SK-N-SH (cell line): ENCODE measurements around the gene VEGFD. TPM values are rescaled to one million over a fixed set of nuclear protein-coding genes. Genes with fewer than 3 reads are reported as not detected.

Experiments used
- CTCF ChIA-PET: fragments of 300-600, 350-600 bp; formaldehyde crosslinking; extraction: SDS; loops from one replicate; lab custom pipeline; 2021; lab: Yijun Ruan, JAX
- POLR2A ChIA-PET: fragments of 350-600 bp; sonication (Branson Sonifier 250); formaldehyde crosslinking; extraction: SDS; loops from one replicate; lab custom pipeline; 2020; ENCODE audit warnings: antibody characterized with exemption, inconsistent platforms; lab: Yijun Ruan, JAX
- DNase-seq: peaks from one replicate; pipeline ENCODE4 v3.0.0; 2012
- H2AFZ ChIP-seq: fragments of 200-600 bp; sonication (generic); 2 replicates; pipeline ENCODE4 v1.8.1; 2016; ENCODE audit warnings: antibody characterized with exemption, mild to moderate bottlenecking, low read depth
- H3F3A ChIP-seq: fragments of 200-600 bp; sonication (generic); replicated peaks from 2 replicates; pipeline ENCODE3; 2016; ENCODE audit warnings: antibody characterized with exemption, mild to moderate bottlenecking; ENCODE audit not compliant: insufficient read depth
- H3K27ac ChIP-seq, 2 experiments: fragments of 200-500 bp in 1 of 2; fragments of 200-600 bp in 1 of 2; sonication (Bioruptor generic) in 1 of 2; sonication (generic), shearing (Covaris generic) in 1 of 2; 2 replicates each; pipeline versions ENCODE4 v1.5.1 to v1.6.1; 2014 to 2016; ENCODE audit warnings: low read depth in 2 of 2, inconsistent platforms in 1 of 2, low read length in 1 of 2, mild to moderate bottlenecking in 1 of 2, mixed read lengths in 1 of 2
- H3K27me3 ChIP-seq: fragments of 200-600 bp; sonication (generic), shearing (Covaris generic); 2 replicates; pipeline ENCODE4 v1.6.1; 2016; ENCODE audit warnings: mixed run types; ENCODE audit not compliant: insufficient read depth
- H3K36me3 ChIP-seq, 2 experiments: fragments of 200-500 bp in 1 of 2; fragments of 200-600 bp in 1 of 2; sonication (Bioruptor generic) in 1 of 2; sonication (generic) in 1 of 2; replicated peaks in 1 of 2; 2 replicates each; pipeline versions ENCODE3 to v1.5.1; 2014 to 2016; ENCODE audit warnings: low read length in 1 of 2, mild to moderate bottlenecking in 1 of 2; ENCODE audit not compliant: insufficient read depth in 2 of 2, control insufficient read depth in 1 of 2
- H3K4me1 ChIP-seq, 2 experiments: fragments of 200-500 bp in 1 of 2; fragments of 200-600 bp in 1 of 2; sonication (Bioruptor generic) in 1 of 2; sonication (generic), shearing (Covaris generic) in 1 of 2; 2 replicates each; pipeline versions ENCODE4 v1.5.1 to v1.6.1; 2014 to 2016; ENCODE audit warnings: low read depth in 1 of 2, low read length in 1 of 2, mixed run types in 1 of 2; ENCODE audit not compliant: insufficient read depth in 2 of 2, control insufficient read depth in 1 of 2
- H3K4me2 ChIP-seq: fragments of 200-600 bp; sonication (generic), shearing (Covaris generic); 2 replicates; pipeline ENCODE4 v1.6.1; 2017; ENCODE audit warnings: mixed run types
- H3K4me3 ChIP-seq, 2 experiments: fragments of 200-500 bp in 1 of 2; fragments of 200-600 bp in 1 of 2; sonication (Bioruptor generic) in 1 of 2; sonication (generic), shearing (Covaris generic) in 1 of 2; 2 replicates each; pipeline versions ENCODE4 v1.5.1 to v1.8.1; 2014 to 2016; ENCODE audit warnings: low read depth in 2 of 2, inconsistent platforms in 1 of 2, low read length in 1 of 2, mild to moderate bottlenecking in 1 of 2, mixed read lengths in 1 of 2, moderate library complexity in 1 of 2
- H3K79me2 ChIP-seq: fragments of 200-600 bp; sonication (generic); 2 replicates; pipeline ENCODE4 v1.8.1; 2017; ENCODE audit warnings: mild to moderate bottlenecking; ENCODE audit not compliant: insufficient read depth
- H3K9ac ChIP-seq: fragments of 200-600 bp; sonication (generic); 2 replicates; pipeline ENCODE4 v1.6.1; 2017; ENCODE audit warnings: mixed run types
- H3K9me2 ChIP-seq: fragments of 200-600 bp; sonication (generic); 2 replicates; pipeline ENCODE4 v1.6.1; 2017; ENCODE audit warnings: mixed run types
- H3K9me3 ChIP-seq: fragments of 200-600 bp; sonication (generic); 2 replicates; pipeline ENCODE4 v1.6.1; 2017; ENCODE audit warnings: mixed run types, mild to moderate bottlenecking, moderate library complexity
- H4K20me1 ChIP-seq: fragments of 200-600 bp; sonication (generic); 2 replicates; pipeline ENCODE4 v1.6.1; 2017; ENCODE audit warnings: mild to moderate bottlenecking, mixed run types; ENCODE audit not compliant: insufficient read depth
- CHD2 ChIP-seq: fragments of 150-350 bp; IDR thresholded peaks from 2 replicates; pipeline ENCODE4 v1.6.1; 2018; ENCODE audit warnings: low read length; ENCODE audit not compliant: partially characterized antibody
- FOSL2 ChIP-seq: IDR thresholded peaks from 2 replicates; pipeline ENCODE4 v1.4.0; 2012; ENCODE audit warnings: low read depth, mild to moderate bottlenecking, moderate library complexity, borderline replicate concordance
- FOXJ3 ChIP-seq: sonication (generic); formaldehyde crosslinking; IDR thresholded peaks from 2 replicates; pipeline ENCODE4 v1.5.1; 2020; ENCODE audit warnings: mild to moderate bottlenecking, missing genetic modification reagents
- GABPA ChIP-seq: IDR thresholded peaks from 2 replicates; pipeline ENCODE4 v1.4.0; 2012; ENCODE audit warnings: low read depth, mild to moderate bottlenecking
- GATA2 ChIP-seq: sonication (generic); formaldehyde crosslinking; IDR thresholded peaks from 2 replicates; pipeline ENCODE4 v1.5.0; 2020; ENCODE audit warnings: mild to moderate bottlenecking, missing genetic modification reagents
- MAX ChIP-seq: IDR thresholded peaks from 2 replicates; pipeline ENCODE4 v1.4.0; 2012; ENCODE audit warnings: low read depth
- NFIC ChIP-seq: IDR thresholded peaks from 2 replicates; pipeline ENCODE4 v1.4.0; 2012; ENCODE audit warnings: borderline replicate concordance
- POLR2AphosphoS5 ChIP-seq: IDR thresholded peaks from 2 replicates; pipeline ENCODE4 v1.6.1; 2012; ENCODE audit warnings: low read depth, low read length
- RAD21 ChIP-seq: IDR thresholded peaks from 2 replicates; pipeline ENCODE4 v1.6.1; 2012; ENCODE audit warnings: mild to moderate bottlenecking, low read length
- RCOR1 ChIP-seq: fragments of 150-350 bp; IDR thresholded peaks from 2 replicates; pipeline ENCODE4 v1.6.1; 2017; ENCODE audit warnings: antibody characterized with exemption, low read length
- REST ChIP-seq: IDR thresholded peaks from 2 replicates; pipeline ENCODE4 v1.6.1; 2012; ENCODE audit warnings: mild to moderate bottlenecking, low read depth, low read length, moderate library complexity
- RXRA ChIP-seq: IDR thresholded peaks from 2 replicates; pipeline ENCODE4 v1.4.0; 2012; ENCODE audit warnings: low read depth, mild to moderate bottlenecking, borderline replicate concordance
- TAF1 ChIP-seq: IDR thresholded peaks from 2 replicates; pipeline ENCODE4 v1.6.1; 2012; ENCODE audit warnings: low read depth, mild to moderate bottlenecking, low read length, moderate library complexity, borderline replicate concordance
- WGBS: methylation state at CpG from one replicate; pipeline ENCODE4 v1.1.6; 2017; ENCODE audit warnings: low lambda C conversion rate; 5-methylcytosine and 5-hydroxymethylcytosine counted together
- polyA plus RNA-seq, 3 experiments: library from polyadenylated mRNA; depleted of rRNA; stranded (reverse); fragments of >200 nt; gene quantifications; 2 replicates each; pipeline ENCODE4 v1.2.3, GENCODE V29; 2012

Gene VEGFD
- polyA plus RNA-seq, 1 of the 3 experiments (the other 2 are of a cell fraction), result 5.3 TPM

- TF ChIP-seq MAX, result no peak
- no peak for TF ChIP-seq FOSL2
- TF ChIP-seq CHD2, result no peak
- TF ChIP-seq GABPA, result no peak
These were observed 14.7 kb upstream of the VEGFD start (continued) for GRCh38 chrX:15398874-15399273.

- TF ChIP-seq TAF1, result no peak
- TF ChIP-seq RXRA, result no peak
- TF ChIP-seq RAD21, result no peak
- TF ChIP-seq POLR2AphosphoS5, result no peak
- TF ChIP-seq REST, result no peak
- TF ChIP-seq GATA2 (CRISPR knock-in tag), result no peak
- no peak for TF ChIP-seq RCOR1
- 77% methylated on average over 2 of the region's 2 CpGs for WGBS
- ChIA-PET POLR2A (no interaction called here), CTCF (interaction anchor here (1.1 to 1.2 kb wide), 3 partner anchors 9 to 71 kb away, joined by 3 to 4 read pairs (median 3); no protein-coding TSS in a partner anchor)
- no peaks in the 10 kb centered on the region for H3F3A ChIP-seq
- H3K4me2 ChIP-seq, result no peak overlapping the region
- no peak overlapping the region for H2AFZ ChIP-seq
- H4K20me1 ChIP-seq, result no peaks in the 10 kb centered on the region
- H3K9me2 ChIP-seq, result no peaks in the 10 kb centered on the region
- H3K4me1 ChIP-seq, result peaks cover 0 to 2% of the 10 kb centered on the region in 2 experiments; a peak in 1 of 4 replicates
- H3K36me3 ChIP-seq, result no peaks in the 10 kb centered on the region
- H3K4me3 ChIP-seq, result no peak overlapping the region
- peak overlapping the region in 1 of 2 experiments; percentile 78; a peak in 2 of 4 replicates for H3K27ac ChIP-seq
- H3K79me2 ChIP-seq, result no peaks in the 10 kb centered on the region
- H3K27me3 ChIP-seq, result no peaks in the 10 kb centered on the region
- no peak overlapping the region for H3K9ac ChIP-seq
- no peaks in the 10 kb centered on the region for H3K9me3 ChIP-seq
- no peak for DNase-seq
These were observed 11.6 kb upstream of the VEGFD start for GRCh38 chrX:15395789-15396188.

GRCh38 chrX:15391850-15392249 is 7.6 kb upstream of the VEGFD start:
- CTCF ChIA-PET, result interaction anchor here (0.7 to 2.4 kb wide), 2 partner anchors 10 to 18 kb away, joined by 3 to 8 read pairs; no protein-coding TSS in a partner anchor
- H3K36me3 ChIP-seq, result peaks cover 4 to 8% of the 10 kb centered on the region in 2 experiments
- no peaks in the 10 kb centered on the region for H3K27me3 ChIP-seq
- H3K27ac ChIP-seq, result no peak overlapping the region; a peak in 1 of 4 replicates
- POLR2A ChIA-PET, result no interaction called here
- no peak overlapping the region for H3K4me2 ChIP-seq
- H3F3A ChIP-seq, result no peaks in the 10 kb centered on the region
- H3K79me2 ChIP-seq, result no peaks in the 10 kb centered on the region
- no peaks in the 10 kb centered on the region for H4K20me1 ChIP-seq
- H3K9me2 ChIP-seq, result no peaks in the 10 kb centered on the region
- WGBS, result 47% methylated on average over 4 of the region's 4 CpGs
- no peak overlapping the region for H2AFZ ChIP-seq
- H3K9ac ChIP-seq, result no peak overlapping the region
- H3K9me3 ChIP-seq, result no peaks in the 10 kb centered on the region
- H3K4me1 ChIP-seq, result peaks cover 0 to 2% of the 10 kb centered on the region in 2 experiments; a peak in 1 of 4 replicates
- TF ChIP-seq TAF1, result no peak
- no peak for TF ChIP-seq NFIC
- TF ChIP-seq FOXJ3 (CRISPR knock-in tag), result no peak
- H3K4me3 ChIP-seq, result no peak overlapping the region
- DNase-seq, result no peak
